ENCODE measurements around the gene JPH3. TPM values are rescaled to one million over a fixed set of nuclear protein-coding genes. Genes with fewer than 3 reads are reported as not detected.

Gene JPH3
- total RNA-seq, 2 donors from 2014 or later: 37.0 to 39.1 TPM

DNA sequence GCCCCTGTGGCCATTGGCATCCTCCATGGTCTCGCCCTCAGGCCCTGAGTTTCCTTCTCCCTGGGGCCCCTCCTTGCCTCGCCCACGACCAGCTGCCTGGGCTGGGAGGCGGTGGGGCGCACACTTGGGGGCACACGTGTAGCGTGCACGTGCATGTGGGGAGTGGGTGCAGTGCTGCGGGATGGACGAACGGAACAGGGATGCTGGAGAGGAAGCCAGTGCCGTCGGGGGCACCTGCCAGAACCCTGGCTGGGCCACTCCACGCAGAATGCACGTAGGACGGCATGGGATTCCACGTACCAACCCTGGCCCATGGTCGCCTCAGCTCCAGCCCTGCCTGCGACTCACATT, 83.1 kb downstream of the JPH3 start:
- no peak for TF ChIP-seq CTCF (conservative IDR thresholded peaks at IDR 0.05)
- H3K9ac ChIP-seq (ENCODE audit: extremely low read depth, low read length, poor library complexity, severe bottlenecking): no peak overlapping the region
- no peaks in the 10 kb centered on the region for H3K4me1 ChIP-seq (ENCODE audit: control insufficient read depth, insufficient read depth, low read length)
- DNase-seq: no peak
- no peak overlapping the region for H3K4me3 Mint-ChIP-seq
- H3K36me3 ChIP-seq (ENCODE audit: control insufficient read depth, insufficient read depth, low read length): no peaks in the 10 kb centered on the region
- H3K9me3 Mint-ChIP-seq: no peaks in the 10 kb centered on the region
- H3K36me3 Mint-ChIP-seq (ENCODE audit: low read depth): peaks cover 2% of the 10 kb centered on the region
- no peaks in the 10 kb centered on the region for H3K27me3 ChIP-seq (ENCODE audit: control insufficient read depth, insufficient read depth, low read length, poor library complexity, severe bottlenecking)
- 96 to 98% methylated on average over 15 to 19 of the region's 19 CpGs for WGBS, 2 experiments (ENCODE audit: insufficient coverage in 1 of 2, insufficient read length in 1 of 2)
- H3K27ac Mint-ChIP-seq: no peak overlapping the region
- no peak overlapping the region for H3K4me3 ChIP-seq (ENCODE audit: low read length)
- no peaks in the 10 kb centered on the region for H3K9me3 ChIP-seq (ENCODE audit: control insufficient read depth, low read length)
- H3K4me1 Mint-ChIP-seq: no peaks in the 10 kb centered on the region
- no peaks in the 10 kb centered on the region for H3K27me3 Mint-ChIP-seq (ENCODE audit: insufficient read depth)
- H3K27ac ChIP-seq (ENCODE audit: low read depth, low read length): no peak overlapping the region

GRCh38 chr16:87685766-87686165, 83.5 kb downstream of the JPH3 start:
- Mint-ChIP-seq H3K9me3 (no peaks in the 10 kb centered on the region), H3K27ac (no peak overlapping the region), H3K36me3 (ENCODE audit: low read depth) (peaks cover 2% of the 10 kb centered on the region), H3K4me1 (no peaks in the 10 kb centered on the region), H3K4me3 (no peak overlapping the region), H3K27me3 (ENCODE audit: insufficient read depth) (no peaks in the 10 kb centered on the region)
- 89 to 90% methylated on average over 13 of the region's 13 CpGs for WGBS, 2 experiments (ENCODE audit: insufficient coverage in 1 of 2, insufficient read length in 1 of 2)
- Histone ChIP-seq H3K9me3 (ENCODE audit: control insufficient read depth, low read length) (no peaks in the 10 kb centered on the region), H3K27ac (ENCODE audit: low read depth, low read length) (no peak overlapping the region), H3K9ac (ENCODE audit: extremely low read depth, low read length, poor library complexity, severe bottlenecking) (no peak overlapping the region), H3K27me3 (ENCODE audit: control insufficient read depth, insufficient read depth, low read length, poor library complexity, severe bottlenecking) (no peaks in the 10 kb centered on the region), H3K4me1 (ENCODE audit: control insufficient read depth, insufficient read depth, low read length) (no peaks in the 10 kb centered on the region), H3K4me3 (ENCODE audit: low read length) (no peak overlapping the region), H3K36me3 (ENCODE audit: control insufficient read depth, insufficient read depth, low read length) (no peaks in the 10 kb centered on the region)
- no peak for DNase-seq
- no peak for TF ChIP-seq CTCF (conservative IDR thresholded peaks at IDR 0.05)

DNA sequence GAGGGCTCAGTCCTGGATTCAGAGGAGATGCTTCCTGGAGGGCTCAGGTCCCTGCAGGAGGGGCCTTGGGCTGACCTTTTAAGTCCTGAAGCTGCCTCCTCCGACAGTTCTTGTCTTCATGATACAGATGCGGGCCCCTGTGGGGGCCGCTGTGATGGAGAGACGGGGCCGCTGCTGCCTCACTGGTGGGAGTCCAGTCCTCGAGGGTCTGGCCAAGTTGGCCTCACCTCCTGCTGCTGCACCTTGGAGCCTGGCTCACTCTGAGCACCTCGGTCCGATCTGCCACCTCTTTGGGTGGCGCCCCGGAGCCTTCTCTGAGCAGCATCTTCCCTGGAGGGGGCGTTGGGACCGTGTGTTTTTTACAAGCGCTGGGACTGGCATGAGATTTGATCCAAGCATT, 84.4 kb downstream of the JPH3 start:
- H3K9ac ChIP-seq (ENCODE audit: extremely low read depth, low read length, poor library complexity, severe bottlenecking): no peak overlapping the region
- no peaks in the 10 kb centered on the region for H3K4me1 Mint-ChIP-seq
- DNase-seq: no peak
- H3K27ac Mint-ChIP-seq: no peak overlapping the region
- peaks cover 2% of the 10 kb centered on the region for H3K36me3 Mint-ChIP-seq (ENCODE audit: low read depth)
- H3K36me3 ChIP-seq (ENCODE audit: control insufficient read depth, insufficient read depth, low read length): no peaks in the 10 kb centered on the region
- H3K27ac ChIP-seq (ENCODE audit: low read depth, low read length): no peak overlapping the region
- TF ChIP-seq CTCF (conservative IDR thresholded peaks at IDR 0.05): no peak
- H3K4me3 ChIP-seq (ENCODE audit: low read length): no peak overlapping the region
- no peaks in the 10 kb centered on the region for H3K4me1 ChIP-seq (ENCODE audit: control insufficient read depth, insufficient read depth, low read length)
- no peaks in the 10 kb centered on the region for H3K9me3 ChIP-seq (ENCODE audit: control insufficient read depth, low read length)
- H3K9me3 Mint-ChIP-seq: no peaks in the 10 kb centered on the region
- WGBS, 2 experiments (ENCODE audit: insufficient coverage in 1 of 2, insufficient read length in 1 of 2): 82 to 89% methylated on average over 11 to 13 of the region's 13 CpGs
- no peak overlapping the region for H3K4me3 Mint-ChIP-seq
- no peaks in the 10 kb centered on the region for H3K27me3 Mint-ChIP-seq (ENCODE audit: insufficient read depth)
- no peaks in the 10 kb centered on the region for H3K27me3 ChIP-seq (ENCODE audit: control insufficient read depth, insufficient read depth, low read length, poor library complexity, severe bottlenecking)

Data from endodermal cell (in vitro differentiated cells).